Transverse colon (tissue), 4 donors: ENCODE measurements around the gene RCE1. TPM values are rescaled to one million over a fixed set of nuclear protein-coding genes. Genes with fewer than 3 reads are reported as not detected.
A peak's percentile ranks its signal among the peaks of the same experiment; 100 is the strongest.

Experiments used
- DNase-seq: peaks from one replicate; pipeline ENCODE4 v3.0.0-alpha.2; 2019
- H3K27ac ChIP-seq, 4 donors: fragments of 200-600 bp; sonication (generic); 2 replicates each; pipeline ENCODE4 v1.5.1; 2016 to 2018; ENCODE audit warnings: inconsistent platforms in 4 of 4
- H3K27me3 ChIP-seq: fragments of 200-600 bp; sonication (generic); 2 replicates; pipeline ENCODE4 v1.5.1; 2017; ENCODE audit warnings: inconsistent platforms
- H3K36me3 ChIP-seq, 4 donors: fragments of 200-600 bp; sonication (generic); 2 replicates each; pipeline ENCODE4 v1.5.1; 2017 to 2019; ENCODE audit warnings: inconsistent platforms in 4 of 4
- H3K4me1 ChIP-seq, 4 donors: fragments of 200-600 bp; sonication (generic); 2 replicates each; pipeline ENCODE4 v1.5.1; 2017 to 2020; ENCODE audit warnings: inconsistent platforms in 4 of 4
- H3K4me3 ChIP-seq, 4 donors: fragments of 200-600 bp; sonication (generic); 1 replicate in 1 of 4; 2 replicates in 3 of 4; pipeline versions ENCODE4 v1.5.1 to v1.6.1; 2017 to 2019; ENCODE audit warnings: inconsistent platforms in 4 of 4
- H3K9me3 ChIP-seq, 2 donors: fragments of 200-600 bp; sonication (generic); 2 replicates each; pipeline ENCODE4 v1.5.1; 2017 to 2019; ENCODE audit warnings: inconsistent platforms in 2 of 2
- EP300 ChIP-seq: sonication (generic); formaldehyde crosslinking; IDR thresholded peaks from one replicate; pipeline ENCODE4 v1.6.1; 2017; ENCODE audit warnings: antibody characterized with exemption, low read depth
- POLR2A ChIP-seq: fragments of 450-650 bp; IDR thresholded peaks from one replicate; pipeline ENCODE4 v1.6.1; 2016; ENCODE audit warnings: antibody characterized with exemption, mild to moderate bottlenecking, moderate library complexity
- POLR2AphosphoS5 ChIP-seq, 3 donors: sonication (generic); formaldehyde crosslinking; IDR thresholded peaks; one replicate each; pipeline ENCODE4 v1.6.1; 2016; ENCODE audit warnings: antibody characterized with exemption in 3 of 3
- WGBS, 2 donors: methylation state at CpG; one replicate each; pipeline ENCODE4 v1.1.5; 2018; ENCODE audit warnings: low coverage in 1 of 2; 5-methylcytosine and 5-hydroxymethylcytosine counted together
- in situ Hi-C, 4 donors: fragments of 200-750 bp; cut with MboI; loops; one replicate each; pipeline versions ENCODE4 v1.15.0 to v1.15.1; 2017; ENCODE audit warnings: low sequenced_read_pairs in 3 of 4, low pct_ligation_motif_present in 1 of 4, low pct_unique_long_range_greater_than_20kb in 1 of 4
- intact Hi-C: fragments of 100-400 bp; cut with DNase I; formaldehyde crosslinking; loops from one replicate; pipeline ENCODE4 v1.15.1; 2023; ENCODE audit warnings: low total_unique reads
- total RNA-seq, 4 donors: library from RNA; depleted of rRNA; stranded (reverse); fragments of >200 nt; gene quantifications; one replicate each; pipeline ENCODE4 v1.1.0, GENCODE V29; 2016
- TF ChIP-seq, protein P1 (sequence below), 5 experiments: fragments of 200-600 bp in 3 of 5; fragments of 450-650 bp in 2 of 5; sonication (generic) in 3 of 5; IDR thresholded peaks; 1 replicate in 2 of 5; 2 replicates in 3 of 5; pipeline ENCODE4 v1.5.1; 2016 to 2017; ENCODE audit warnings: antibody characterized with exemption in 5 of 5, inconsistent platforms in 3 of 5, mild to moderate bottlenecking in 2 of 5, moderate library complexity in 1 of 5

Gene RCE1
- total RNA-seq, 4 donors from 2014 or later, result 14.5 to 40.3 (median 37.4) TPM

DNA sequence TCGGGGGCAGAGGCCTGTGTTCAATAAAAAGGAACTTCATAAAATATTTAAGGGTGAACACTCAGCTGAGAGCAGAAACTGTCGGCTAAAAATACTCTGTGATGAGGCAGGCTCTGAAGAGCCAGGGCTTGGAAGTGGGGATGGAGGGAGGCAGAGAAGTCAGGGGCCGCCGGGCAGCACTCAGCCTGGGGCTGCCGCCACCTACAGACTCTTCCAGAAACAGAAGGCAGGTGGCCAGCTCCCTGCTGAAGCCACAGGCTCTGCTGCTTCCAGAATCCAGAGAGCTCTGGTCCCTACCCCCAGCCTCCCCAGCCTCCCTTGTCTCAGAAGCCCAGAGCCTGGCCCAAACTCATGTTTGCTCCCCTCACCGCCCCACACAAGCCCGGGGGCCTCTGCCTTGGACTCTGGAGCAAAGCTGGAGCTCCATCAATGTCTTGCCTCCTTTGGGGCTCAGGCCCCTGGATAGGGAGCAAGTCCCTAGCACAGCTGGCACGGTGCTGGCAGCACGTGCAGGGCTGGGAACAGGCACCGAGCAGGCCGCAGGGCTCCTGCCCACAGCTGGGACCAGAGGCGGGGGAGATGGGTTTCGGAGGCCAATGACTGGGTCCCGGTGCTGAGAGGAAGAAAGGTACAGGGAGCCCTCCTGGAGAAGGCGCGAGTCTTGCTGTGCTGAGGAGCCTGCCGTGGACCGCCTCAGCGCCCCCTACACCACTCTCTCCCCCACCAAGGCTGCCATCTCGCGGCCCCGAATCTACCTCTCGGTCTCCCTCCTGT, 21.9 kb downstream of the RCE1 start:
- WGBS, 2 donors, result 47 to 73% methylated on average over 3 to 23 of the region's 23 CpGs
- Histone ChIP-seq H3K36me3 (no peaks in the 10 kb centered on the region), H3K4me1 (peaks cover 4 to 18% (median 17%) of the 10 kb centered on the region in 4 donors), H3K9me3 (no peaks in the 10 kb centered on the region), H3K4me3 (peak overlapping the region in 1 of 4 donors; percentile 17), H3K27ac (peak overlapping the region; percentile 55 to 83 (median 67)), H3K27me3 (no peaks in the 10 kb centered on the region)
- no peak for DNase-seq
- in situ Hi-C loops, result no loop called here
- intact Hi-C loops, result no loop called here
- no peak for TF ChIP-seq POLR2AphosphoS5 (IDR thresholded peaks at IDR 0.05)
- TF ChIP-seq, protein P1, sequence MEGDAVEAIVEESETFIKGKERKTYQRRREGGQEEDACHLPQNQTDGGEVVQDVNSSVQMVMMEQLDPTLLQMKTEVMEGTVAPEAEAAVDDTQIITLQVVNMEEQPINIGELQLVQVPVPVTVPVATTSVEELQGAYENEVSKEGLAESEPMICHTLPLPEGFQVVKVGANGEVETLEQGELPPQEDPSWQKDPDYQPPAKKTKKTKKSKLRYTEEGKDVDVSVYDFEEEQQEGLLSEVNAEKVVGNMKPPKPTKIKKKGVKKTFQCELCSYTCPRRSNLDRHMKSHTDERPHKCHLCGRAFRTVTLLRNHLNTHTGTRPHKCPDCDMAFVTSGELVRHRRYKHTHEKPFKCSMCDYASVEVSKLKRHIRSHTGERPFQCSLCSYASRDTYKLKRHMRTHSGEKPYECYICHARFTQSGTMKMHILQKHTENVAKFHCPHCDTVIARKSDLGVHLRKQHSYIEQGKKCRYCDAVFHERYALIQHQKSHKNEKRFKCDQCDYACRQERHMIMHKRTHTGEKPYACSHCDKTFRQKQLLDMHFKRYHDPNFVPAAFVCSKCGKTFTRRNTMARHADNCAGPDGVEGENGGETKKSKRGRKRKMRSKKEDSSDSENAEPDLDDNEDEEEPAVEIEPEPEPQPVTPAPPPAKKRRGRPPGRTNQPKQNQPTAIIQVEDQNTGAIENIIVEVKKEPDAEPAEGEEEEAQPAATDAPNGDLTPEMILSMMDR (IDR thresholded peaks at IDR 0.05), result peak in 1 of 5 experiments; percentile 12

DNA sequence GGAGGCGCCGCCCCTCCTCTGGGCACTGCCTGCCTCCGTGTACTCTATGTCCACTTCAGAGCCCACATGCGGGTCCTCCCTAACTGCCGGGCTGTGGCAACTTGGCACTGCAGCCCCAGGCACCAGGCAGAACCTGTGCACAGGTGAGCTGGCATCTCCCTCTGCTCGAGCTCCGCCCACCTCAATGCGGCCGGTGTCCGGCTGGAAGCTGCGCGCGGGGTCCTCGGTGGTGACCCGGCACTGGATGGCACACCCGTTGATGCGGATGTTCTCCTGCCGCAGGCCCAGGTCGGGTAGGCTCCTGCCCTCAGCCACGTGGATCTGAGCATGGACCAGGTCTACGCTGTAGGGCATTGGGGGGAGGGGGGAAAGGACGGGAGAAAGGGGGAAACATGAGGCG, 22.8 kb downstream of the RCE1 start:
- in situ Hi-C loops (no loop called here), intact Hi-C loops (no loop called here)
- Histone ChIP-seq H3K27me3 (no peaks in the 10 kb centered on the region), H3K27ac (no peak overlapping the region), H3K36me3 (no peaks in the 10 kb centered on the region), H3K9me3 (no peaks in the 10 kb centered on the region), H3K4me1 (peaks cover 4 to 18% (median 17%) of the 10 kb centered on the region in 4 donors), H3K4me3 (no peak overlapping the region)
- 98% methylated on average over 19 of the region's 23 CpGs; no CpG with 5 or more reads in 1 of the 2 donors for WGBS, 2 donors
- TF ChIP-seq, protein P1 (IDR thresholded peaks at IDR 0.05), result no peak
- TF ChIP-seq POLR2AphosphoS5 (IDR thresholded peaks at IDR 0.05) (no peak), EP300 (no peak), POLR2A (no peak)
- DNase-seq, result no peak

DNA sequence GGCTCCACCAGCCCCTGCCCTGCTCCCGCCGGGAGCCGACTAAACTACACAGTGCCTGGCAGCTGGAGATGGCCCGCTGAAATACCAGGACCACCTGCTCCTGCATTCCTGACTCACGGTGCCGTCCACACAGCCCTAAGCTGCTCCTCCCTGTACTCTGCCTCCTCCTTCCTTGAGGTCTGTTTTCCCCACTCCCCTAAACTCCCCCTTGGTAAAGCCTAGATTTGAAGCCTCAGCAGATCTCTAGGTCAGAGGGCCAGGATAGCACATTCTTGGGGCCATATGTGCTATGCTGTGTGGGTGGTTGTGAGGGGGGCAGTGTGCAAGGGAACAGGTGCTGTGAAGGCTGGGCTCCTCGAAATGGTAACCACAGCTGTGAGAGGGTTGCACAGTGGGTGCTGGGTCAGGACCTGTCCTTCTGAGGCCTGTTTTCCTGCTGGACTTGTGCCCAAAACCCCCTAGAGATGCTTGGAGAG, 23.3 kb downstream of the RCE1 start:
- intact Hi-C loops, result no loop called here
- TF ChIP-seq POLR2A (no peak), EP300 (no peak), POLR2AphosphoS5 (IDR thresholded peaks at IDR 0.05) (no peak)
- TF ChIP-seq, protein P1 (IDR thresholded peaks at IDR 0.05), result no peak
- 86% methylated on average over 7 of the region's 7 CpGs; no CpG with 5 or more reads in 1 of the 2 donors for WGBS, 2 donors
- H3K36me3 ChIP-seq, result no peaks in the 10 kb centered on the region
- in situ Hi-C loops, result no loop called here
- H3K9me3 ChIP-seq, result no peaks in the 10 kb centered on the region
- H3K4me3 ChIP-seq, result no peak overlapping the region
- H3K27ac ChIP-seq, result no peak overlapping the region
- H3K4me1 ChIP-seq, result peaks cover 4 to 18% (median 17%) of the 10 kb centered on the region in 4 donors
- no peak for DNase-seq
- H3K27me3 ChIP-seq, result no peaks in the 10 kb centered on the region

DNA sequence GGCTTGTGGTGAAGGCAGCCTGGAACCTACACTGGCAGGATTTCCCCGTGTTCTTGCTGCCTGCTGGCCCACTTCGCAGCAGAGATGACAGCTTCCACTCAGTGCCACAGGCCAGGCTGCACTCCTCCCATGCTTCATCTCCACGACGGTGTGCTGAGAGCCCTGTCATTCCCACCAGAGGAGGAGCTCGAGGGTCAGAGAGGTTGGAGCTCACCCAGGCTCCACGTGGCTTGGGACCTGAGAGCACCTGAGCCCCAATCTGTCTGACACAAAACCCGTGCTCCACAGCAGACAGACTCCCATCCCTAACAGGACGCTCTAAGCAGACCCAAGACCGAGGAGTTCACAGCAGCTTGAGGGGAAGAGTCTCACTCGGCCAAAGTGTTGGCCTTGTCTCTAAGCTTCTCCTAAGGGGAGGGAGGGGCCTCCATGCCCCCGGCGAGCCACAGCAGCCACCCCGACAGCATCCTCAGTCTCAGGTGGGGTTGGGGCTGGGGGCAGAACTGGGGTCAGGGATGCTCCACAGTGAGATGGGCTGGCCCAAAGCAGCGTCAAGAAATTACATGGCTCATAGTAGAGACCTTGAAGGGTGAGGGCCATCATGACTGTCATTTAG, 24.3 kb downstream of the RCE1 start:
- no peak overlapping the region for H3K4me3 ChIP-seq
- H3K36me3 ChIP-seq, result no peaks in the 10 kb centered on the region
- no peaks in the 10 kb centered on the region for H3K27me3 ChIP-seq
- H3K4me1 ChIP-seq, result peaks cover 4 to 18% (median 17%) of the 10 kb centered on the region in 4 donors
- in situ Hi-C loops (no loop called here), intact Hi-C loops (no loop called here)
- whole genome bisulfite sequencing, 2 donors, result 82% methylated on average over 14 of the region's 14 CpGs; no CpG with 5 or more reads in 1 of the 2 donors
- TF ChIP-seq EP300 (no peak), POLR2A (no peak)
- TF ChIP-seq, protein P1 (IDR thresholded peaks at IDR 0.05), result no peak
- H3K27ac ChIP-seq, result no peak overlapping the region
- no peak for DNase-seq
- H3K9me3 ChIP-seq, result no peaks in the 10 kb centered on the region
